IMR-90 (cell line): ENCODE measurements around the gene THOC6. TPM values are rescaled to one million over a fixed set of nuclear protein-coding genes. Genes with fewer than 3 reads are reported as not detected.
"Not testable (repeated sequence)": the region's sequence is repeated elsewhere in the genome, so short reads cannot be mapped to it uniquely, and the experiment has no call there.

ENCODE experiments used
- ATAC-seq: fragments of 200-7000 bp; cut with Tn5 transposase; 2 replicates; pipeline ENCODE4 v1.9.1; 2020; ENCODE audit warnings: low read depth, mild to moderate bottlenecking, moderate library complexity
- BruUV-seq: library from RNA; stranded (reverse); fragments of 400-500 nt; replicated peaks from 2 replicates; lab custom pipeline; 2021; lab: Mats Ljungman, UMichigan
- CTCF ChIA-PET: fragments of 300-600 bp; formaldehyde crosslinking; extraction: SDS; loops from one replicate; lab custom pipeline; 2021; ENCODE audit warnings: antibody characterized with exemption; lab: Yijun Ruan, JAX
- POLR2A ChIA-PET: fragments of 300-600 bp; sonication (Branson Sonifier 250); formaldehyde crosslinking; loops from one replicate; lab custom pipeline; 2022; ENCODE audit warnings: antibody characterized with exemption; ENCODE audit not compliant: unreplicated experiment; lab: Charles Lee
- DNase-seq: peaks from one replicate; pipeline ENCODE4 v3.0.0; 2013
- H2AFZ ChIP-seq: replicated peaks from 2 replicates; pipeline ENCODE3; 2013; ENCODE audit warnings: low read length, mild to moderate bottlenecking; ENCODE audit not compliant: poor library complexity
- H2AK5ac ChIP-seq: 2 replicates; pipeline ENCODE4 v1.6.1; 2013; ENCODE audit warnings: low read depth, low read length, inconsistent platforms
- H2AK9ac ChIP-seq: replicated peaks from 2 replicates; pipeline ENCODE3; 2013; ENCODE audit warnings: mild to moderate bottlenecking, low read depth, low read length, moderate library complexity; ENCODE audit not compliant: poor library complexity
- H2BK120ac ChIP-seq: 2 replicates; pipeline ENCODE4 v1.6.1; 2013; ENCODE audit warnings: low read depth, low read length, inconsistent platforms
- H2BK15ac ChIP-seq: 3 replicates; pipeline ENCODE4 v1.6.1; 2013; ENCODE audit warnings: low read depth, low read length, inconsistent platforms
- H2BK20ac ChIP-seq: 2 replicates; pipeline ENCODE4 v1.6.1; 2013; ENCODE audit warnings: low read depth, mild to moderate bottlenecking, inconsistent platforms, low read length, moderate library complexity
- H2BK5ac ChIP-seq: 2 replicates; pipeline ENCODE4 v1.6.1; 2013; ENCODE audit warnings: mild to moderate bottlenecking, low read depth, low read length, inconsistent platforms; ENCODE audit not compliant: poor library complexity, severe bottlenecking
- H3K14ac ChIP-seq: replicated peaks from 2 replicates; pipeline ENCODE4 v1.6.1; 2013; ENCODE audit warnings: low read depth, low read length, inconsistent platforms
- H3K18ac ChIP-seq: 2 replicates; pipeline ENCODE4 v1.6.1; 2013; ENCODE audit warnings: low read depth, low read length, control low read depth
- H3K23ac ChIP-seq: 2 replicates; pipeline ENCODE4 v1.6.1; 2013; ENCODE audit warnings: low read depth, low read length, inconsistent platforms
- H3K27ac ChIP-seq: 2 replicates; pipeline ENCODE4 v1.5.1; 2013; ENCODE audit warnings: mild to moderate bottlenecking, control low read depth, low read length; ENCODE audit not compliant: insufficient read depth
- H3K27me3 ChIP-seq: 2 replicates; pipeline ENCODE4 v1.6.1; 2013; ENCODE audit warnings: low read length; ENCODE audit not compliant: control insufficient read depth, insufficient read depth
- H3K36me3 ChIP-seq: 2 replicates; pipeline ENCODE4 v1.6.1; 2013; ENCODE audit warnings: low read length, mixed read lengths; ENCODE audit not compliant: control insufficient read depth, insufficient read depth
- H3K4ac ChIP-seq: 2 replicates; pipeline ENCODE4 v1.6.1; 2013; ENCODE audit warnings: low read depth, low read length, inconsistent platforms
- H3K4me1 ChIP-seq: 2 replicates; pipeline ENCODE4 v1.6.1; 2013; ENCODE audit warnings: low read length, mixed read lengths; ENCODE audit not compliant: control insufficient read depth, insufficient read depth
- H3K4me2 ChIP-seq: 2 replicates; pipeline ENCODE4 v1.6.1; 2013; ENCODE audit warnings: low read depth, mild to moderate bottlenecking, control low read depth, low read length, moderate library complexity
- H3K4me3 ChIP-seq: 2 replicates; pipeline ENCODE4 v1.5.1; 2013; ENCODE audit warnings: low read depth, mild to moderate bottlenecking, control low read depth, low read length, moderate library complexity; ENCODE audit not compliant: insufficient read depth
- H3K56ac ChIP-seq: 2 replicates; pipeline ENCODE4 v1.6.1; 2013; ENCODE audit warnings: low read length, inconsistent platforms; ENCODE audit not compliant: insufficient read depth; ENCODE audit errors: extremely low read depth
- H3K79me1 ChIP-seq, 2 experiments: 2 replicates each; pipeline ENCODE4 v1.6.1; 2013; ENCODE audit warnings: low read length in 2 of 2, inconsistent platforms in 1 of 2, low read depth in 1 of 2
- H3K9ac ChIP-seq: 2 replicates; pipeline ENCODE4 v1.6.1; 2013; ENCODE audit warnings: low read depth, low read length, control low read depth
- H3K9me1 ChIP-seq: 2 replicates; pipeline ENCODE4 v1.6.1; 2013; ENCODE audit warnings: low read length, inconsistent platforms; ENCODE audit not compliant: insufficient read depth
- H3K9me3 ChIP-seq: 2 replicates; pipeline ENCODE4 v1.6.1; 2013; ENCODE audit warnings: low read length; ENCODE audit not compliant: control insufficient read depth, insufficient read depth
- H4K20me1 ChIP-seq: 2 replicates; pipeline ENCODE4 v1.6.1; 2013; ENCODE audit warnings: low read length, inconsistent platforms; ENCODE audit not compliant: insufficient read depth
- H4K5ac ChIP-seq: 2 replicates; pipeline ENCODE4 v1.6.1; 2013; ENCODE audit warnings: mild to moderate bottlenecking, low read depth, low read length, control low read depth
- H4K8ac ChIP-seq, 2 experiments: 2 replicates each; pipeline ENCODE4 v1.6.1; 2013; ENCODE audit warnings: low read depth in 2 of 2, low read length in 2 of 2, control low read depth in 1 of 2, inconsistent platforms in 1 of 2
- H4K91ac ChIP-seq: 2 replicates; pipeline ENCODE4 v1.6.1; 2013; ENCODE audit warnings: low read depth, low read length, inconsistent platforms; ENCODE audit not compliant: insufficient read depth
- WGBS, 2 experiments: methylation state at CpG; one replicate each; pipeline versions ENCODE4 v1.1.5 to v1.1.7; 2013; ENCODE audit warnings: missing lambda C conversion rate in 2 of 2; ENCODE audit not compliant: insufficient read length in 1 of 2; ENCODE audit errors: extremely low coverage in 2 of 2; 5-methylcytosine and 5-hydroxymethylcytosine counted together
- dilution Hi-C: fragments of 300-500 bp; cut with HindIII; formaldehyde crosslinking; loops from one replicate; pipeline ENCODE4 v1.14.3; 2018; ENCODE audit warnings: low sequenced_read_pairs; ENCODE audit not compliant: unreplicated experiment
- in situ Hi-C: fragments of 300-500 bp; cut with MboI; formaldehyde crosslinking; loops from 3 replicates; pipeline ENCODE4 v1.14.3; 2019; ENCODE audit warnings: low sequenced_read_pairs, inconsistent platforms, mixed read lengths
- intact Hi-C: fragments of 100-400 bp; cut with micrococcal nuclease; formaldehyde crosslinking; loops from 2 replicates; pipeline ENCODE4 v1.10.0; 2022
- polyA plus RNA-seq, 3 experiments: library from polyadenylated mRNA; depleted of rRNA; stranded (reverse); fragments of >200 nt; gene quantifications; 2 replicates each; pipeline ENCODE4 v1.2.3, GENCODE V29; 2012; ENCODE audit warnings: low replicate concordance in 1 of 3
- total RNA-seq: library from RNA; depleted of rRNA; stranded (reverse); fragments of >200 nt; gene quantifications from 2 replicates; pipeline ENCODE4 v1.2.3, GENCODE V29; 2012

Gene THOC6
- total and polyA plus RNA-seq, 2 of the 4 experiments (the other 2 are of a cell fraction): 16.8 to 23.1 TPM

- H2AK9ac ChIP-seq, H4K8ac ChIP-seq, DNase-seq, H3K4me2 ChIP-seq, BruUV-seq, H2BK120ac ChIP-seq, H3K14ac ChIP-seq, H4K5ac ChIP-seq, H2AFZ ChIP-seq, H3K9me1 ChIP-seq, H3K4ac ChIP-seq, H3K23ac ChIP-seq, H3K4me1 ChIP-seq, intact Hi-C loops, H3K9ac ChIP-seq, H3K4me3 ChIP-seq, H4K20me1 ChIP-seq, H2BK5ac ChIP-seq, ATAC-seq, H3K79me1 ChIP-seq, H3K56ac ChIP-seq, H4K91ac ChIP-seq, H2AK5ac ChIP-seq, in situ Hi-C loops, CTCF ChIA-PET, H3K27ac ChIP-seq, H3K9me3 ChIP-seq, dilution Hi-C loops, POLR2A ChIA-PET, H2BK20ac ChIP-seq, H3K18ac ChIP-seq, H2BK15ac ChIP-seq, H3K36me3 ChIP-seq: not testable (repeated sequence)
- peaks cover 21% of the 10 kb centered on the region for H3K27me3 ChIP-seq
- WGBS, 2 experiments: no CpG with 5 or more reads among the region's 13 CpGs
These were observed 29.5 kb downstream of the THOC6 start for GRCh38 chr16:3053330-3053710.
